Fibroblast of skin of left quadriceps (primary cell): ENCODE data around the gene F2.

Source experiments
- DNase-seq, 2 experiments: peaks; one replicate each; pipeline ENCODE4 v3.0.0-alpha.2; 2013; ENCODE audit warnings: low read depth in 2 of 2

The F2 gene

DNA sequence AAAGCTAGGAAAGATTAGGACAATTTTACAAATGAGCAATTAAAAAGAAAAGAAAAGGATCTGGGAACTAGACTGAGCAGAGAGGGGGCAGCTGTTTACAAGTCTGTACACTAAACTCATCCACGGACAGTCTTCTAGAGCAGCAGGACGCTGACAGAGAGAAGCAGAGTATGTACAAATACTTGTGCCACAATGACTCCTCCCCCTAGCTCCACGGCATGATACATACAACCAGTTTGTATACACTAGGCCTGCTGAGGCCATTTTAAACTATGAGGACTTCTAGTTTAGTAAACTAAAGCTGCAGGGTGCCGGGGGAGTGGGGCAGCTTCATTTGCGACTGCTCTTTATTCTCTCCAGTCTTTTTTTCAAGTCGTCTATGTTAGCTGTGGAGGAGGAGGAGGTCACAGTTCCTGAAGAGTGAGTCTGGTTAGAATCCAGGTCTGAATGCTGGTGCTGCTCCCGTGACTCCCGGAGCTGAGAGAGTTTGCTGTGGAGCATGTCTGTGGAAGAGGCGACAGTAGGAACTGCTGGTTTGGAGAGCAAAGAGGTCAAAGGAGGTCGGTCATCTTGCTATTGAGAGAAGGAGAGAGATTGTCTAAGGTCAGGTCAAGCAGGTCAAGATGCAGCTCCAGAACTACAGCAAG, 24.8 kb downstream of the F2 start:
- DNase-seq = no peak

DNA sequence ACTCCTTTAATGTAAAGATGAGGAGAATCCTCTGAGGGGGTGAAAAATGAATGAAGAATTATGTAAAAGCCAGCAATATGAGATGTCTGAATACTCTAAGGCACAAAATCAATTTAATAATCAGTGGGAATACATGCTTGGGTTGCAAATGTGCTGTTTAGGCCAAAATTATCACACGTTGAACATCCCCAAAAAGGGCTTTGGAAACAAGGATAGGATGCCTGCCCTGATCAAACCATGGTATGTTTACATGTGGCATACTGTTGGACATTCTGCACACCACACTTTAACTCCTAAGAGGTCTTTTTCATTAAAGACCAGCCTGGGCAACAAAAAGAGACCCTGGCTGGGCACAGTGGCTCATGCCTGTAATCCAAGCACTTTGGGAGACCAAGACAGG, 26.3 kb downstream of the F2 start:
- DNase-seq = no peak

DNA sequence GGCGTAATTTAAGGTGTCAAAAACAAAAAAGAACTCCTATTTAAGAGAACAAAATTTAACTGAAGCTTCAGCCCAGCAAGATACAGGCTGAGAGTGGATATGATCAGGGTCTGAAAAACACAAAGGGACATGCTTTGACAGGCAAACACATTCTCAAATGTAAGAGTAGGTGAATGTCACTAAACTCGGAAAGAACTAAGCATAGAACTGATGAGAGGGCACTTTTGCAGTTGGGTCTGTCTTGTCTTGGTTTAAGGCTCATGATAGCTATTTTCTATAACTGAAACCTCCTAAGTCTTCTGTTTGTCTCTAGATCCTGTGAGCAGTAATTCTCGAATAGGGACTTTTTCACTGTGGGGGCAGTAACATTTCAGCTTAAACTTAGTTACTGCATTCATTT, 27.0 kb downstream of the F2 start:
- DNase-seq = no peak

DNA sequence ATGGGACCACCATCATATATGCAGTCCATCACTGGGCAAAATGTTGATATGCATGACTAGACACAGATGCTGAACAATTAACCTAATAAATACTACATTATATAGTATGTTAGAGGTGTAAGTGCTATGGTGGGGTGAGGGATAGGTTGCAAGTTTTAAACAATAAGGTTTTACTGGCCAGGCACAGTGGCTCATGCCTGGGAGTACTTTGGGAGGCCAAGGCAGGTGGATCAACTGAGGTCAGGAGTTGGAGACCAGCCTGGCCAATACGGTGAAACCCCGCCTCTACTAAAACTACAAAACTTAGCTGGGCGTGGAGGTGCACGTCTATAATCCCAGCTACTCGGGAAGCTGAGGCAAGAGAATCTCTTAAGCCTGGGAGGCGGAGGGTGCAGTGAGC, 28.1 kb downstream of the F2 start:
- no peak for DNase-seq

DNA sequence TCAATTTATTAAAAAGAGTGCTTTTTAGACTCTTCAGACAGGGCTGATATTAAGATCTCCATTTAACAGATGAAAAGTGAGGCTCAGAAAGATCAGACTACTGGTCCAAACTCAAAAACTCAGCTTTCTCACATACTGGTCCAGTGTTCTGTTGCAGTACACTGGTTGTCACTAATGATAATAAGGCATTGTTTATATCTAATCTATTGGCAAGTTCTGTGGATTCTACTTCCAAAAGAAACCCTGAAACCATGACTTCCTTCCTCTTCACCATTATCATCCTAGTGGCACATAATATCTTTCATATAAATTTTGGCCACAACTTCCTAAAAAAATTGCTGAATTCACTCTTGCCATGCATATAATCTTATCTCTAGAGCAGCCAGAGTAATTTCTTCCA, 36.9 kb downstream of the F2 start:
- DNase-seq = no peak

DNA sequence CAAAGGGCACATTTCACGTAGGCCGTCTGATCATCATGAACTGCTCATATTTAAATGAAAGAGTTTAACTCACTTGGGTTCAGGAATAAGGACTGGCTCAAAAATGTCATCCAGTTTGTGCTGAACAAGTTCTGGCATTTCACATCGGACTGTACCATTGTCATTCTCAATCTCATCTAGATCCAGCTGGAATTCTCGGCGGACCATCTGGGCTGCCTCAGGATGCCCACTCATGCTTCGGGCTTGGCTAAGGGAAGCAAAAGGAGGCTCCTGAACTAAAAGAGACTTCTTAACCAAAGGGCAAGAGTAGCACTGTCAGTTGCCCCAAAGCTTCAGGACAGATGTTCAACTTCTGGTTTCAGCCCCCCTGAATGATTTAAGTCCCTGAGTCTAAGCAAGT, 40.2 kb downstream of the F2 start:
- no peak for DNase-seq

DNA sequence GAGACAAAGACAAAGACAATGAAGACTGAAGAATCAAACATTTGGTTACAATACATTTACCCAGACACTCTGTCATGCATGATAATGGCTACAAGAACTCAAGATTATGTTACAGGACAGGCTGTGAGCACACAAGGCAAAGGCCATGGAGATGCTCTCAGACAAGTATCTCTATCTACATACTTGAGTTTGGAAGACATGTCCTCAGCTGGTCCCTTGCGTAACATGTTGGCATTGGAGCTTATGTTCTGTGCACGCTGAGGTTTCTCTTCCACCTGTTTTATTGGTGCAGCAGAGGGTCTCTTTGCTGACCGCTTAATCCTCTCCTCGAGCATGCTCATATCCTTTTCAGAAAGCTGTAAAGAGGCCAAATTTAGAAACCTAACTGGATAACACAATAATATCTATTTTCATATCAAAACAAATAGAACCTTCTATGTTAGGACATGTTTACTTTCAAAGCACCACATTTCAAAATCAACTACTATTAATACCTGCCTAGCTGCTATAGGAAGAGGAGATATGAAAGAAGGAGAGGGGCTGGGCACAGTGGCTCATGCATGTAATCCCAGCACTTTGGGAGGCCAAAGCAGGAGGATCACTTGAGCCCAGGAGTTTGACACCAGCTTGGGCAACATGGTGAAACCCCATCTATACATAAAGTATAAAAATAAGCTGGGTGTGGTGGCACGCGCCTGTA, 41.6 kb downstream of the F2 start:
- no peak for DNase-seq

DNA sequence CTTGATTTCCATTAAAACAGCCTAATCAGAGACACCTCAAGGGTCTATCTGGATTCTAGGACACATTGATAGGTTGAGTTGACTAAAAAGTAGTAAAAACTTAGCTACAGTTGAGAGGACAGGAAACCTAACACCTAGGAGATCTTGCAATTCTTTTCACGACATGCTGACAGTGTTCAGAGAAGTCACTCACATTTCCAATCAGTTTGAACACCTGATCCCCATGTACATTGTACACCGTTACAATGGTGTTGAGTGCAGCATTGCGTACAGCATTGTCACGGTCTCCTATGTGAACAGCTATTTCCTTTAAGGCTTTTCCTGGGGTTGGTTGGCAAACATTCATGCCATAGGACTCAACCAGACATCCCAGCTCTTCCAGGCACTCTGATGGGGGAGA, 42.8 kb downstream of the F2 start:
- DNase-seq = no peak

DNA sequence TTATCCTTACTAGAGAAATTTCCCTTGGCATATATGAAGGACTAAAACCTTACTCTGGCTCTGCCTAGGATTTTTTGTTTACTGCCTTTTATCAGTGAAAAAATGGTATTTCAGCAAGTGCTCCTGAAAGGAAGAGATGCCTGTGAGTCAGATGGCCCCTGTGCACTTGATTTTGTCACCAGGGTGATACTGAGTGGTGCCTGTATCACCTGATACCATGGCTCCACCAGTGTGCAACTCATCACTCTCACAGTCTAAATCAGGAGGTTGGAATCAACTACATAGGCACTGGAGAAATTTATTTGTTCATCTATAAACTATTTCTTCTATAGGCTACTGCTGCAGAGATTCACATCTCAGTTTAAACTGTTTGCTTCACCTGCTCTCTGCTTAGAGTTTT, 43.2 kb downstream of the F2 start:
- DNase-seq = no peak

DNA sequence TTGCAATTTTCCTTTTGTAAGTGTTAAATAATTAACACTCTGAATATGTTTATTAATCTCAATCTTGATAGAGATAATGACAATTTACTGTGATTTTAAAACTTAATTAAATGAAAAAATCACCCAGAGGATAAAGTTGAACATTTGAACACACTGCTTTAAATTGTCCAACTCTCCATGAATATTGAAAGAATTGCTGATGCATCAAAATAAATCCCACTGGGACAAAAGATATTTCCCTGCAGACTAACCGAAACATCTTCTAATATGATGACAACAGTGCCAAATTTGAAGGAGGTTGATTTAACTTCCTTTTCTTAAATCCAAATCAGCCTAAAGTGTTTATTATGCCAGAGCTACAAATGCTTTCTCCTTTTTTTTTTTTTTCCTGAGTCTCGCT, 47.6 kb downstream of the F2 start:
- DNase-seq = no peak

DNA sequence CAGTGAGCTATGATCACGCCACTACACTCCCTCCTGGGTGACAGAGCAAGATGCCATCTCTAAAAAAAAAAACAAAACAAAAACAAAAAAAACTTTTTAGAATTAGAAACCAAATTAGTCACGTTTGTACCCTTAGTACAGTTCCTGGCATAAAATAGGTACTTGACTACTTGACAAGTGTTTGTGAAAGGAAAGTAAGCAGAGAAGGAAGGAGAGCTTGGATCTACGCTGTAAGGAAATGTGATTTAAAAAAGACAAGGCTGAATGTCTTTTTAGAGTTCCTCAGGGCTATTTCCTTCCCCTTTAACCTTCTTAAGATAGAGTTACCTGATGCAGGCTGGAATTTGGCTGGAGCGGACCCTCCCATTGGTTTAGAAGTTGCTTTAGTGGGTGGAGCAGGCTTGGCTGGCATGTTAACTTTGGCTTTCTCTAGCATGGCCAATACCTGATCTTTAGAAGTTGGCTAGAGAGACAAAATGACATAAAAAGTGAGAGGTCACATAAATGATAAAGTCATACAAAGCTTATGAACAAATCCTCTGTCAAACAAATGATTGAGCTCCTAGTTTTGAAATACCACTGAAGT, 50.7 kb downstream of the F2 start:
- DNase-seq = no peak

DNA sequence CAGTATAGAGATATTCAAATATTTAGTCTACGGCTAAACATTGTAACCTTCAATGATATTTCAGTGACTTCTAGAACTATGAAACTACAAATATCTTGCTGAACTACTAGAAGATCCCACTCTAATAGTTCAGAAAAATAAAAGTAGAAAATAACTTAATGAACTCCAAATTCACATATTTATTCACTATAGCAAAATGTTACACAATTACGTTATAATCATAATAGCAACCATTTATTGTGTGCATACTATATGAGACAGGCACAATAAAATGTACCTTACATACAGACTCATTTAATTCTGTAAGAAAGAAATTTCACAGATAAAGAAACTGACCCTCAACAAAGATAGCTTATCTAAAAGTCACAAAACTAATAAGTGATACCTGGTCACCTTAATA, 57.9 kb downstream of the F2 start:
- DNase-seq = no peak

DNA sequence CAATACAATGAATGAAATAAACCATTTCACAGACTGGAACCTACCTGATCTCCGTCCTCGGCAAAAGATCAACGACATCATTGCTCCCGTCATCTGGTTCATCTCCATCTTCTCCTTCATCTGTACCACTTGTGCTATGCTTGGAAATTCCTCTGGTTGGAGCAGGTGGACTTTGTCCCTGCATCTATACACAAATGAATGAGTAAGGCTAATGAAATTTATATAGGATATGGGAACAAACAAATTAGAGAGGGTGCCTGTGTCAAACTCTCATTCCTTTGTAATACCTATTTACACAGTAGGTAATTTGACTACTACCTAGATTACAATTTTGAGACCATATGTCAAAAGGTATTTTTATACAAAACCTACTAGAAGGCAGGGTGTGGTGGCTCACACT, 59.4 kb downstream of the F2 start:
- DNase-seq = no peak
